K562 treated with DMSO at 1 percent for 12 hours (cell line): ENCODE data around the gene CBX8. TPM values are rescaled to one million over a fixed set of nuclear protein-coding genes. Genes with fewer than 3 reads are reported as not detected.

ENCODE experiments used
- total RNA-seq: library from RNA; unstranded; fragments of 300-600 nt; gene quantifications from 2 replicates; pipeline ENCODE4 v1.2.3, GENCODE V29; 2022; ENCODE audit not compliant: insufficient read depth

Gene CBX8
- total RNA-seq: 4.6 and 6.0 TPM in 2 replicates

GRCh38 chr17:79796763-79797491, at the start of gene CBX8:
Gene CBX8 (minus strand): TSS chr17:79797077. CDS start chr17:79796998, 79 bp downstream.

GRCh38 chr17:79839356-79840268, 42.7 kb upstream of the CBX8 start, which contains the start of gene CBX4:
Gene CBX4 (minus strand): TSS chr17:79839440. CDS start chr17:79839251, 189 bp downstream.

GRCh38 chr17:79777894-79778503, 18.9 kb downstream of the CBX8 start, which contains the start of gene CBX2:
Gene CBX2 (plus strand): TSS chr17:79778148. CDS start chr17:79778236, 88 bp downstream.

Other genes with a start within 250 kb of the CBX8 start
- gene RBFOX3, start 186.0 kb downstream of the CBX8 start, total RNA-seq: not detected in 2 replicates
- not detected in 2 replicates for gene ENPP7, start 66.1 kb downstream of the CBX8 start, total RNA-seq
- gene CBX2, start 18.9 kb downstream of the CBX8 start, total RNA-seq: 7.5 and 17.6 TPM in 2 replicates
- gene CBX4, start 42.4 kb upstream of the CBX8 start, total RNA-seq: 55.9 and 75.5 TPM in 2 replicates
- 0.17 and 1.7 TPM in 2 replicates for gene TBC1D16, start 238.8 kb upstream of the CBX8 start, total RNA-seq
- not detected in 2 replicates for gene CCDC40, start 239.6 kb upstream of the CBX8 start, total RNA-seq